ENCODE measurements around the gene MCTP1.

MCTP1 gene

DNA sequence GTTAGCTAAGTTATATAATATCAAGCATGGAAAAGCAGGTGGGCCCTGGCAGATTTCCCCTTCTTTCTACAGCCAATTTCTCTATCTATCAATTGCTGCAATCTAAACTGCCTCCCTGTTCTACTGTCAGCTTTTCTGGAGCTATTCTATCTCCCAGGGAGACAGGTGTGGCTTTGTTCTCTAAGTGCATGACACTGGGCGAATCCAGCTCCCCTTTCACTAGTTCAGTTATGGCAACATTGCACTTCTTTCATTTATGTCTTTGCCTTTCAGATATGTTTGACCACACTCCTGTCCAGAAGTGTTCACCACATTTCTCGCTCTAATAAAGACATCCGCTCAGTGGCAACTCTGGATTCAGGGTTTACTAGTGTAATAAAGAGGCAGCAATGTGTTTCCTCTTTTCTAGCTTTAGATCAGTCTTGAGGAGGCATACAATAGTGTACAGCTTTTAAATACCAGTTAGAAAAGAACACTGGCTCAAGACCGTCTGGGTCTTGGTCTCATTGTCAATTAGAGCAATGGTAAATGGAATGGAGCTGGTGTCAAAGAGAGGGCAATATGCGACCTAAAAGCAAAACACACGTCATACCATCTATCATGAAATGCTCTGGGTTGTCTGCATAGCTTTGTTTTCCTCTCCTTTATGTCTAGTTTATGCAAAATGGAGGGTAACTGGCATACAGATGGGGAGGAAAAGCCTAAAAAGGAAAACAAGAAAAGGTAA is 469.4 kb downstream of the MCTP1 start:
- DNase-seq (ENCODE audit: low read depth in 2 of 2), result no peak

DNA sequence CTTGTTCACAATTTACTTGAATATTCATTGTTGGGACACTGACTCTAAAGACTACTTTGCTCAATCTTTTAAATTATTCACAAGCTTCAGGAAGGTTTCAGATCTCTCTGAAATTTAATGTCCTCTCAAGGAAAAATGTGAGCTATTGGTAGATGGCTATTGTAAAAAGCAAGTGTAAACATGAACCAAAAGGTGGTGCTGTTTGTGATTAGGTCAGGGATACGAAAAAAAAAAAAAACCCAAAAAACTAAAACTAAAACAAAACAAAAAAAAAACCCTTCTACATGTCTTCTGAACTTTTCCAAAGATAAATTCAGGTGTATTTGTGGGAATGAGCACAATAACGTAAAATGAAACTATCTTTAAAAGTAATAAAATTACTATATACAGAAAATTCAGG is 472.7 kb downstream of the MCTP1 start:
- DNase-seq (ENCODE audit: low read depth in 2 of 2), result no peak

- no peak for DNase-seq (ENCODE audit: low read depth in 2 of 2)
These were observed 473.6 kb downstream of the MCTP1 start for GRCh38 chr5:94811331-94811730.

DNA sequence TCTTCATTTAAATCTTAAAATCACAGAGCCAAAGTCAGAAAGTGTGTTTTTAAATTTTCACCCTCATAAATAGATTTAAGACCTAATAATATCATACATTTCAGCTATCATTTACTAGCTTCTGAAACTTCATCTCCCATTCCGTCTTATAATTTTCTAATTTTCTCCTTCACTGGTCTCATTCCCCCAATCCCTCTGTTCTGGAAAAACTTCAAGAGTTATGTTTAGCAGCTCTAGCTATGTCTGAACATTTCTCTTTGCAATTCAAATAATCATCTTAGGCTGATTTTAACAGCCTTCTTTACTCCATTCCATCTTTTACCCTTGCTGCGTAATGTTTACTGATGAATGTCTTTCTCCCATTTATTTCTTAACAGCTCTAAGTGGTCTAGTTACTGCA is 474.0 kb downstream of the MCTP1 start:
- DNase-seq (ENCODE audit: low read depth in 2 of 2), result no peak

DNA sequence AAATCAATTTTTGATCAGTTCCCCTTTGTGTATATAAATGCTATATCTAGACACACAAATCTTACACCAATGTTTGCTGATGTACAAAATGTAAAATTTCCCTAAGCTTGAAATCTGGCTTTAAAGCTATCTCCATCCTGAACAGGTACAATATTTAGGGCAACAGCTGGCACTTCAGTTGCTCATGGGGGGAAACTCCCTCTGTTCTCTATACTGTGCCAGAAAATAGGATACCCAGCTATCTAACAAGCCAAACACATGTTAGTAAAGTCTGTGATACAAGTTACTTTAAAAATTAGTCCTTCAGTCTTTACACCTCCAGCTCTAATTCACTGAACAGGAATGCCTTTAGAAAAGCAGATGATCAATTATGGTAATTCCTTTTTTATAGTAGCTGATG is 474.6 kb downstream of the MCTP1 start:
- no peak for DNase-seq (ENCODE audit: low read depth in 2 of 2)

DNA sequence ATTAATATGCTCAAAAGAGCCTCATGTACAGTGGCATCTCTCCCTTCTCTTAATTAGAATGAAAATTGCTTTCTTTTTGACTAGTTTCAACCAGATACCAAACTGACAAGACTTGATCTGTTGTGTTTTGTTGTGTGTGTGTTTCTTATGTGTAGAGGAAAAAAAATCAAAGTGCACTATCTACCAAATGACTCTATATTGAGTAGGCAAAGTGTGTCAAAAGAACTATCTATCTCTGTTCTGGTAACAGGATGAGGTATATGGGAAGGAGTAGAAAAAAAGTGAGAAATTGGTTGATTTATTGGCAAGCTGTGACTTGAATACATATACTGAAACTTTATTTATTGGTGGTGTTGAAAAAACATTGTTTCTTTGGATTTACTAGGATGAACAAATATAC is 476.4 kb downstream of the MCTP1 start:
- no peak for DNase-seq (ENCODE audit: low read depth in 2 of 2)

DNA sequence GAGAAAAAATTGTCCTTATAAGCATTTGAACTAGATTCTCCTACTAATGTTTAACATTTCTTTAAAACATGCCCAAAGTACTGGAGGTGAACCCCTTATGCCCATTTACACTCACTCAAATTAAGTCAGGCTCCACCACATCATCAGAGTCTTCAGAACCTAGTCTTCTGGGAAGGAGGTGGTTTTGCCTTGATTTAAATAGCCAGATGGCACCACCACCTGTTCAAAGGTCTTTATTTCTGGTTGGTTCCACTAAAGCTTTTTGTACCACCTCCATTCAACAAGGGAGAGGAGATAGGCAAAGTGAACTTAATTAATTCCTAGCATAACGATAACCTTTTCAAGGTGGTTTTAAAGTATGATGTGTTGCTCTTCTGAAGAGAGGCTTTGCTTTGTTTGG is 476.9 kb downstream of the MCTP1 start:
- DNase-seq (ENCODE audit: low read depth in 2 of 2), result no peak

- DNase-seq (ENCODE audit: low read depth in 2 of 2), result no peak
These were observed 482.4 kb downstream of the MCTP1 start for GRCh38 chr5:94802450-94802849.

- no peak for DNase-seq (ENCODE audit: low read depth in 2 of 2)
These were observed 488.3 kb downstream of the MCTP1 start for GRCh38 chr5:94796586-94796985.

DNA sequence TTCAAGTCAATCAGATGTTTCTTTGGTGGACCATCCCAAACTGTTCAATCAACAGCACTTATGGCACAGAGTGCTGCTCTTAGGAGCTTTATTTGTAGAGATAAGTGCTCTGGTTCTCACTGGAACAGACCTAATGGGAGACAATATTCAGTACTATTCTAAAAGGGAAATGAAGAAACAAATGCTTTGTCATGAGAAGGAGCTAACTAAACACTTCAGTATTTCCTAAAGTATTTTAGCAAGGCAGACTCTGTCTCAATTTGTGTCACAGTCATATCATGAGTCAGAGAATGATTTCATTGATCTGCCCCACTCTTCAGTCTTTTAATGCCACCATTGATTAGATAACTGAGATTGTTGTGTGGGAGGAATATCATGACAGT is 491.1 kb downstream of the MCTP1 start:
- DNase-seq (ENCODE audit: low read depth in 2 of 2), result no peak

DNA sequence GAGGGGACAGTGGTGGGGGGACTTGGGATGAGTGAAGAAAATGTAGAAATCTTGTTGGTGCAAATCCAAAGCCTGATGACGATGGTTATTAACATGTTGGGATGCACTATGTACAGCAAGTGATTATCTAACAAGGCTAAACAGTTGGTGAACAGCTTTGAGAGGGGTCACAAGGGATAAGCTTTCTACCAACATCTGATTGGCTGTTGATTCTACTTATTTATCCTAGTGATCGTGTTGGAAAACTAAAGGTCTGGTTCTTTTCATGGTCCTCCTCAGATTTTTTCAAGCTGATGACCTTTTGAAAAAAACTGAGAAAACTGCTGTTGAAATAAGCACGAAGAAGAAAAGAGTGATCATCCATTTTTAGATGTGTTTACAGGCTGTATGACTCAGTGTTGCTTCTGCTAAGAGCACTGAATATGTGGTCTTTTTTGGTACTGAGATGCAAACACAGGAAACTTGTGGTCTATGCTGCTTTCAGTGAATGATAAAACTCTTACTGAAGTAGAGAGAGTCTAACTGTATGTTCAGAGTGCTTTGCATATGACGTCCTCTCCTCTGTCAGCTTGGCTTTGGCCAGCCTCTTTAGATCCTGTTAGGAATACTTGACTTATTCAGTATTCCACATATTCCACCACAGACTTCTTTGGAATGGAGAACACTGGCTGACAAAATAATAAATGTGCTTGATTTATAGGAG is 491.6 kb downstream of the MCTP1 start:
- no peak for DNase-seq (ENCODE audit: low read depth in 2 of 2)

- no peak for DNase-seq (ENCODE audit: low read depth in 2 of 2)
These were observed 493.1 kb downstream of the MCTP1 start for GRCh38 chr5:94791829-94792228.

DNA sequence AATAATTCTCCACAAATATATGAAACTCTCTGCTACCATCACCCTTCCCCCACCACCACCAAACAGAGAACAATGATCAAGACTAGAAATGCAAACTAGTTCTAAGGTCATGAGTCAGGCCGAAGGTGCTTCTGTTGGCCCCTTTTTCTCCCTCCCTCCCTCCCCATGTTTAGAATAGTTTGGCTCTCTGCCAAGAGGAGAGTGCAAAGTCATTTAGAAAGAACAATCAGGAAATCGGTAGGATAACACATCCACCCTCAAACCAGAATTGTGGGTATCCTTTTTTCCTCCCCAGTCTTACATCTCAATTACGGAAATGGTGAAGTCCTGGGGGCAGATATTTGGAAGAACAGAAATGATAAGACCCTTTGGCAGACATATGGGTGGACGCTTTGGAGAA is 496.4 kb downstream of the MCTP1 start:
- no peak for DNase-seq (ENCODE audit: low read depth in 2 of 2)

DNA sequence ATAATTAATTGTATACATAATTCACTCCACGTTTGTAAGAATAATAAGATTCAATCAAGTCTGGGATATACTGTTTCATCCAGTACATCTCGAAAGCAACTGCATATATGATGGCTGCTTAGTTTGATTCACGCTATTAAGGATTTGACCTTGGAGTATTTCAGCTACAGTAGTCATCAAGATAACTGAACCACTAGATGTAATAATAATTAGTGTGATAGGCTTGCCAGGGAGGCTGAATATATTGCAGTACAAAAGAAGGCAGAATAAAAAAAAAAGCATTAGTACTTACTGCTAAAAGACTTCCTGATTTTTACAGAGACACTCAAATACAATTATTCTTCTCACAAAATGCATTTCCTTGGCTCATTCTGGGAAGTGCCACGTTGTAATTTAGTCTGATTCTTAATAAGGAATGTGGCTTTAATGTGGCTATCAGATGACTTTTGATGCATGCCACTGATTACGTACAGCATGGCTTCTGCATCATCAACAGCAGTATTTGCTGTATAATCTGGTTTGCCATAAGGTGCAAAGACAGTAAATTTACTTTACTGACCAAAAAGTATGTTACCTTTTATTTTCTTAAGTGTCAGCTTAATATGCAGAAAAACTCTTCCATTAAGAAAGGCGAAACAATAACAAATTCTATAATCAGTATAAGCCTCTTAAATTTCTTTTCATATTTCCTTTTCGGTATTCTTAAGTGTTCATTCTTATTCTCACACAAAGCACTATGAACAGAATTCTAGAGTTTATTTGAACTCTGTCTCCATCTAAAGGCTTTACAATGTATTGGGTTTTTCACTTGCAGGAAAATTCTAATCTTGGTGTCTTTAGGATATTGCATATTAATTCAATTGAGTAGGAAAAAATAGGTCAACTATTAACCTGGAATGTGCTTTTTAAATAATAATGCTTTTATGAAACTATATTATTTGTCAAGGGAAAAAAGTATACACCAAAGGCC is 500.1 kb downstream of the MCTP1 start:
- DNase-seq (ENCODE audit: low read depth in 2 of 2), result no peak

DNA sequence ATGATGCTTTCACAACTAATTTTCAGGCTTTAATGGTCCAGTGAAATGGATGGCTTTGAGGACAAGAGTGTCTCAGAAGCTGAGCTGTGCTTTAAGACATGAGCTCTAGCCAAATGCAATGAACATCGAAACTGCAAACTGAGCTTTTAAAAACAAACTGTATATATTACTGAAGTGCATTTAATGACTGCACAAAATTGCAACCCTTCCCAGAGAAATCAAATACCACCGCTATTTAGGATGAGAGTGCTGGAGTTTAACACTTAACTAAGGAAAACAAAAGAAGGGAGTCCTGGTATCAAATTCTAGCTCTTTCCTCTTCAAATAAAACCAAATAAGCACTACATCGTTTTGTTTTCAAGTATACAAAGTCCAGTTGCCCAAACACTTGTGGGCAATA is 502.5 kb downstream of the MCTP1 start:
- DNase-seq (ENCODE audit: low read depth in 2 of 2), result no peak

DNA sequence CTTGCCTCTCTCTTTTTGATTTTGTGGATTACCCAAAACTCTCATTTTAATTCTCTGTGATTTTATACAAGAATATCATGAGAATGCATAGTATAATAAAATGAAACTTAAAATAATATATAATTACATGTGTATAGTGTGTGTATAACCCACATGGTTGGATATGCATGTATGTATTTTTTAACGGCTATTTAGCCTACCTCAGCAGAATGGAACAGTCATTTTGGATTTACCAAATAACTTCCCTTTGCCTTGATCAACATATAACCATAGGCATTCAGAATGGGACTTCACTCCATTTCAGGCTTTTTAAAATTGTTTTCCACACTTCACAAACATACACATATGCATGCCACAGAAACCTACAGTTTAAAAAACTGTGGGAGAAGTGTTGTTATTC is 505.2 kb downstream of the MCTP1 start:
- no peak for DNase-seq (ENCODE audit: low read depth in 2 of 2)

- no peak for DNase-seq (ENCODE audit: low read depth in 2 of 2)
These were observed 506.2 kb downstream of the MCTP1 start for GRCh38 chr5:94778732-94779131.

DNA sequence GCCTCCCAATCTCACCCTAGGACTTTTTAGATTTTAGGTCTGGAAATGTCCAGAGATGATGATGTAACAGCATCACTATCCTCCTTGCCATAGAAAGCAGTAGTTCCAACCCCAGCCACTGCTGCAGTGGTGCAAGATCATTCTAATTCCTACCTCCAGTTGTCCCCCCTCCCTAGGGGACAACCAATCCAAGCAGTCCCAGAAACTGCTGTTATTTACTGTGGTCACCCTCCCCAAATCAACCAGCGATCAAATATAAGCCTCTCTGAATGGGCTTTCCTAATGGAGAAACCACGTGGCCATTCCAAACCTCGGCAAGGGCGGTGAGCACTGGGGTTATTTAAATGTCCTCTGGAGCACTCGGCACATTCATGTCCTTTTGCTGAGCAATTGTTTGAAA is 506.6 kb downstream of the MCTP1 start:
- DNase-seq (ENCODE audit: low read depth in 2 of 2), result no peak

DNA sequence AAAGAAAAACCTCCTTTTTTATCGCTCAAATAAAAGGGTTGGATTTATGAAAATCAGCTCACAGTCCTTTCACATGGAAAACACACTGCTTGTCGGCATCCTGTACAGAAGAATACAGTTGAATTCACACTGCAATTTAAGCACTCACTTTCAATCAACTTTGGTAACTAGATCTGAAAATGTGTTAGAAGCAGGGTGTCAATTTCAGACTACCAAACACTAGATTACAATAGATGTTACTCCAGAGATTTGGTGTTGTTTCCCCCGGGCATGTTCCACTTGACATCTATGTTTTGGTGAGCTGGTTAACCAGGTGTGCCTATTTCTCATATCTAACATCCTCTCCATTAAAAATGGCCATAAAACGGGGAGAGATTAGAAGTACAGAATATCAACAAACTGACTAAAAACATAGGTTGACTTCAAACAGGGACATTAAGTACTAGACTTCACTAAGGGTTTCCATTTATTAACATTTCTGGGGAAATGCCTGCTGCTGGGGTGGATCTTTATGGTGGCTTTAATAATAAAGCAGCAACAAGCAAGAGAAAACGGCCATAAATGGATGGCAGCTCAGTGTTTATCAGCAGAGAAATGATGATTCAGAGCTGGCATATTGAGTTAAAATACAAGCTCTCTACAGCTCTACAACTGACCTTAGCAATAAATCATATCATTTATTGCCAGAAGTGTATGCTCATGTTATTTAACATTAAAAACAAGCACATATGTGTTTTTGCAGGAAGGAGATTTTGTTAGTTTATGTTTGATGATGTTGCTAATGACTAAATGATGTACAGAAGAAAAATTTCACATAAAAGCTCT is 507.6 kb downstream of the MCTP1 start:
- no peak for DNase-seq (ENCODE audit: low read depth in 2 of 2)

- DNase-seq (ENCODE audit: low read depth in 2 of 2), result no peak
These were observed 508.7 kb downstream of the MCTP1 start for GRCh38 chr5:94776167-94776566.

GRCh38 chr5:94775088-94775487 is 509.8 kb downstream of the MCTP1 start:
- no peak for DNase-seq (ENCODE audit: low read depth in 2 of 2)

DNA sequence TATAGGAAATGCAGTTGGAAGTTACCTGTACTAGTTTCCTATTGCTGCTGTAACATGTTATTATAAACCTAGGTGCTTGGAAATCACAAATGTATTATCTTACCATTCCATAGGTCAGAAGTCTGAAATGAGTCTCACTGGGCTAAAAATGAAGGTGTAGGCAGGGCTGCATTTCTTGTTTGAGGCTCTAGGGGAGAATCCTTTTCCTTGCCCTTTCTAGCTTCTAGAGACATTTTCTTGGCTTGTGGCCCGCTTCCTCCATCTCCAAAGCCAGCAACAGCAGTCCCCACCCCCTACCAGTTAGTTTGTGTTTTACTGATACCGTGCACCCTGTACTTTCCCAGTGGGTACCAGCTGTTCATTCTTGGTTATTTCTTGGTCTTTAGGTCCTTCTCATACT is 513.2 kb downstream of the MCTP1 start:
- DNase-seq (ENCODE audit: low read depth in 2 of 2), result no peak
